Endothelial cell of umbilical vein (primary cell): Measurements from ENCODE around the gene FIBCD1.

Experiments
- POLR2A ChIP-seq: IDR thresholded peaks from 2 replicates; pipeline ENCODE4 v1.6.1; 2012; ENCODE audit warnings: low read depth, mild to moderate bottlenecking, control low read depth, low read length
- TF ChIP-seq, protein P1 (sequence below), 2 donors: IDR thresholded peaks; 1 replicate in 1 of 2; 2 replicates in 1 of 2; pipeline ENCODE4 v1.5.1; 2011; ENCODE audit warnings: low read length in 2 of 2, mild to moderate bottlenecking in 2 of 2, moderate library complexity in 2 of 2, control low read depth in 1 of 2, inconsistent platforms in 1 of 2, low read depth in 1 of 2; ENCODE audit not compliant: insufficient read depth in 1 of 2; ENCODE audit errors: extremely low read depth in 1 of 2
- TF ChIP-seq, protein P2 (sequence below): IDR thresholded peaks from 2 replicates; pipeline ENCODE4 v1.6.1; 2011; ENCODE audit not compliant: insufficient read depth, insufficient read length

DNA sequence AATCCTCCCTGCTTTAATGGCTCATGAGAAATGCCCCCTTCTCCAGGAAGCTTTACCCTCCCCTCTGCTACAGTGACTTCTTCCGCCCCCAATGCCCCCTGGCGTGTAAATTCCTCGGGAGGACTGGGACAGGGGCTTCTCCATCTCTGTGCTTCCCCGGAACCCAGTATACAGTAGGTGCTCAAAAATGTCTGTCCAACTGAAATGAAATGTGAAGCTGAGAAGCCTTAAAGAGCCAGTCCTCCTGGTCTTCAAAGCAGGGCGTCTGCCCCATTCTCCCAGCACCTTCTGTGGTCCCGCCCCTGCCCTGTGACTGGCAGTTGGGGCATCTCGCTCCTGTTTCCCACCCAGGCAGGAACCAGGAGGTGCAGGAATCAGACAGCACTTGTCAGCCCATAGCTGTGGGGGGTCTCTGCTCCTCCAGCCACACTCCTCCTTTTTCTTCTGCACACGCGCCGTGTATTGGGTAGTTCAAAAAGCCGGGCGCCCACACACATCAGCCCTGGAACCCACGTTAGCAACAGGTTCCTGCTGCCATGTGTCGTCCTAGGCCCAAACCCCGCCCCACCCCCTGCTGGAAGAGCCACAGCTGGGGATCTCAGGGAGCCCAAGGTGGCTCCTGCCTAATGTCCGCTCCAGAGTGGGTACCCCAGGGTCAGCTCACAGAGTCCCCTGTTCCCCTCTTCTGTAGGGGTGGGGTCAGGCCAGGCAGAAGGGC lies 16.0 kb downstream of the FIBCD1 start:
- TF ChIP-seq, protein P1, sequence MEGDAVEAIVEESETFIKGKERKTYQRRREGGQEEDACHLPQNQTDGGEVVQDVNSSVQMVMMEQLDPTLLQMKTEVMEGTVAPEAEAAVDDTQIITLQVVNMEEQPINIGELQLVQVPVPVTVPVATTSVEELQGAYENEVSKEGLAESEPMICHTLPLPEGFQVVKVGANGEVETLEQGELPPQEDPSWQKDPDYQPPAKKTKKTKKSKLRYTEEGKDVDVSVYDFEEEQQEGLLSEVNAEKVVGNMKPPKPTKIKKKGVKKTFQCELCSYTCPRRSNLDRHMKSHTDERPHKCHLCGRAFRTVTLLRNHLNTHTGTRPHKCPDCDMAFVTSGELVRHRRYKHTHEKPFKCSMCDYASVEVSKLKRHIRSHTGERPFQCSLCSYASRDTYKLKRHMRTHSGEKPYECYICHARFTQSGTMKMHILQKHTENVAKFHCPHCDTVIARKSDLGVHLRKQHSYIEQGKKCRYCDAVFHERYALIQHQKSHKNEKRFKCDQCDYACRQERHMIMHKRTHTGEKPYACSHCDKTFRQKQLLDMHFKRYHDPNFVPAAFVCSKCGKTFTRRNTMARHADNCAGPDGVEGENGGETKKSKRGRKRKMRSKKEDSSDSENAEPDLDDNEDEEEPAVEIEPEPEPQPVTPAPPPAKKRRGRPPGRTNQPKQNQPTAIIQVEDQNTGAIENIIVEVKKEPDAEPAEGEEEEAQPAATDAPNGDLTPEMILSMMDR (IDR thresholded peaks at IDR 0.05; ENCODE audit: extremely low read depth in 1 of 2, insufficient read depth in 1 of 2, low read depth in 1 of 2, low read length in 2 of 2), result no peak
- TF ChIP-seq, protein P2, sequence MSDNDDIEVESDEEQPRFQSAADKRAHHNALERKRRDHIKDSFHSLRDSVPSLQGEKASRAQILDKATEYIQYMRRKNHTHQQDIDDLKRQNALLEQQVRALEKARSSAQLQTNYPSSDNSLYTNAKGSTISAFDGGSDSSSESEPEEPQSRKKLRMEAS, result no peak
- no peak for TF ChIP-seq POLR2A
